GM12878 (cell line): Measurements from ENCODE around the gene GAS6. TPM values are rescaled to one million over a fixed set of nuclear protein-coding genes. Genes with fewer than 3 reads are reported as not detected.

Source experiments
- ATAC-seq: fragments of 200-7000 bp; cut with Tn5 transposase; 3 replicates; pipeline ENCODE4 v1.9.1; 2020; ENCODE audit warnings: mild to moderate bottlenecking, moderate library complexity
- BruUV-seq: library from RNA; stranded (reverse); fragments of 400-500 nt; replicated peaks from 2 replicates; lab custom pipeline; 2021; lab: Mats Ljungman, UMichigan
- CTCF ChIA-PET: fragments of 300-600 bp; sonication (Branson Sonifier 250); formaldehyde crosslinking; extraction: SDS; loops from one replicate; lab custom pipeline; 2021; ENCODE audit warnings: inconsistent platforms; lab: Yijun Ruan, JAX
- POLR2A ChIA-PET: fragments of 350-600 bp; formaldehyde crosslinking; extraction: SDS; loops from one replicate; lab custom pipeline; 2021; ENCODE audit warnings: inconsistent platforms; lab: Charles Lee
- RAD21 ChIA-PET: fragments of 300-600 bp; sonication (Branson Sonifier 250); formaldehyde crosslinking; loops from one replicate; lab custom pipeline; 2023; ENCODE audit warnings: antibody characterized with exemption; ENCODE audit not compliant: unreplicated experiment; lab: Charles Lee
- SMC1A ChIA-PET: fragments of 300-600 bp; sonication (Branson Sonifier 250); formaldehyde crosslinking; loops from one replicate; lab custom pipeline; 2023; ENCODE audit not compliant: unreplicated experiment, uncharacterized antibody; lab: Charles Lee
- DNase-seq: peaks from one replicate; pipeline ENCODE4 v3.0.0-alpha.2; 2011; ENCODE audit warnings: low read depth, low spot score
- FAIRE-seq: peaks from 3 replicates; lab custom pipeline; 2011; peaks lifted over from hg19 to GRCh38; lab: Jason Lieb, UNC
- H2AFZ ChIP-seq: 2 replicates; pipeline ENCODE4 v1.6.0; 2011; ENCODE audit warnings: low read depth, low read length, control low read depth; ENCODE audit not compliant: control insufficient read depth
- H3K27ac ChIP-seq: 2 replicates; pipeline ENCODE4 v1.5.1; 2011; ENCODE audit warnings: control low read depth; ENCODE audit not compliant: control insufficient read depth, insufficient read depth
- H3K27me3 ChIP-seq, 2 experiments: replicated peaks in 1 of 2; 2 replicates each; pipeline versions ENCODE4 v1.6.0 to v1.6.1; 2011; ENCODE audit warnings: low read length in 1 of 2; ENCODE audit not compliant: control insufficient read depth in 2 of 2, insufficient read depth in 2 of 2
- H3K36me3 ChIP-seq, 2 experiments: 2 replicates each; pipeline ENCODE4 v1.5.1; 2011; ENCODE audit warnings: low read length in 1 of 2; ENCODE audit not compliant: control insufficient read depth in 2 of 2, insufficient read depth in 2 of 2
- H3K4me1 ChIP-seq: 2 replicates; pipeline ENCODE4 v1.6.1; 2011; ENCODE audit warnings: mild to moderate bottlenecking, low read length, moderate library complexity, mixed read lengths; ENCODE audit not compliant: control insufficient read depth, insufficient read depth
- H3K4me2 ChIP-seq: 2 replicates; pipeline ENCODE4 v1.6.0; 2011; ENCODE audit warnings: control low read depth; ENCODE audit not compliant: control insufficient read depth, insufficient read depth
- H3K4me3 ChIP-seq: fragments of 200-600 bp; sonication (generic); 2 replicates; pipeline ENCODE4 v1.5.1; 2016
- H3K79me2 ChIP-seq: 2 replicates; pipeline ENCODE4 v1.6.0; 2011; ENCODE audit warnings: low read length; ENCODE audit not compliant: control insufficient read depth, insufficient read depth
- H3K9ac ChIP-seq: 2 replicates; pipeline ENCODE4 v1.8.0; 2011; ENCODE audit warnings: low read length, control low read depth, mixed read lengths; ENCODE audit not compliant: control insufficient read depth, insufficient read depth
- H3K9me3 ChIP-seq: replicated peaks from 3 replicates; pipeline ENCODE4 v1.5.1; 2011; ENCODE audit warnings: mild to moderate bottlenecking, low read length; ENCODE audit not compliant: control insufficient read depth, insufficient read depth
- H4K20me1 ChIP-seq: 2 replicates; pipeline ENCODE4 v1.6.0; 2011; ENCODE audit not compliant: control insufficient read depth, insufficient read depth
- BCL11A ChIP-seq: IDR thresholded peaks from 2 replicates; pipeline ENCODE4 v1.6.1; 2011; ENCODE audit warnings: low read depth, low read length
- CBX3 ChIP-seq: fragments of 200-600 bp; sonication (generic); IDR thresholded peaks from 2 replicates; pipeline ENCODE4 v1.6.1; 2016; ENCODE audit warnings: low read depth, borderline replicate concordance
- CHD4 ChIP-seq: fragments of 200-600 bp; sonication (generic); IDR thresholded peaks from 2 replicates; pipeline ENCODE4 v1.6.1; 2016; ENCODE audit warnings: mild to moderate bottlenecking
- CREB1 ChIP-seq: IDR thresholded peaks from 2 replicates; pipeline ENCODE4 v1.6.1; 2012; ENCODE audit warnings: low read depth, mild to moderate bottlenecking, inconsistent platforms
- CREM ChIP-seq: IDR thresholded peaks from 2 replicates; pipeline ENCODE4 v1.6.1; 2014; ENCODE audit warnings: antibody characterized with exemption, low read depth
- CUX1 ChIP-seq: IDR thresholded peaks from 2 replicates; pipeline ENCODE4 v1.6.1; 2012; ENCODE audit warnings: improper control_type of control experiment, low read depth, low read length; ENCODE audit not compliant: insufficient replicate concordance
- EGR1 ChIP-seq, 2 experiments: IDR thresholded peaks; 1 replicate in 1 of 2; 2 replicates in 1 of 2; pipeline ENCODE4 v1.6.1; 2011 to 2012; ENCODE audit warnings: low read depth in 2 of 2, low read length in 2 of 2, borderline replicate concordance in 1 of 2, mild to moderate bottlenecking in 1 of 2, moderate library complexity in 1 of 2
- FOS ChIP-seq: IDR thresholded peaks from 3 replicates; pipeline ENCODE4 v1.6.1; 2011; ENCODE audit warnings: borderline replicate concordance; ENCODE audit not compliant: insufficient read length; ENCODE audit errors: extremely low read depth
- IKZF1 ChIP-seq: fragments of 450-650 bp; conservative IDR thresholded peaks from 2 replicates; pipeline ENCODE4 v1.6.1; 2017; ENCODE audit warnings: antibody characterized with exemption, mild to moderate bottlenecking
- MLLT1 ChIP-seq: fragments of 450-650 bp; IDR thresholded peaks from 2 replicates; pipeline ENCODE4 v1.6.1; 2016; ENCODE audit warnings: mild to moderate bottlenecking
- NFYB ChIP-seq: IDR thresholded peaks from 2 replicates; pipeline ENCODE4 v1.6.1; 2011; ENCODE audit warnings: low read depth, mild to moderate bottlenecking, low read length, improper control_type of control experiment, moderate library complexity; ENCODE audit not compliant: insufficient read depth
- RUNX3 ChIP-seq: IDR thresholded peaks from 2 replicates; pipeline ENCODE4 v1.6.1; 2012; ENCODE audit warnings: low read length, inconsistent platforms
- WRNIP1 ChIP-seq: IDR thresholded peaks from 2 replicates; pipeline ENCODE4 v1.6.1; 2011; ENCODE audit warnings: low read depth, low read length, improper control_type of control experiment, borderline replicate concordance
- ZBTB33 ChIP-seq: fragments of 450-650 bp; IDR thresholded peaks from 2 replicates; pipeline ENCODE4 v1.6.1; 2017; ENCODE audit warnings: mild to moderate bottlenecking
- ZNF217 ChIP-seq: fragments of 450-650 bp; IDR thresholded peaks from 2 replicates; pipeline ENCODE4 v1.6.1; 2017; ENCODE audit warnings: antibody characterized with exemption, mild to moderate bottlenecking
- WGBS: methylation state at CpG from one replicate; pipeline ENCODE4 v1.1.6; 2016; ENCODE audit warnings: low lambda C conversion rate; ENCODE audit not compliant: insufficient replicate concordance, insufficient coverage; ENCODE audit errors: missing lambda C conversion rate; 5-methylcytosine and 5-hydroxymethylcytosine counted together
- in situ Hi-C: fragments of 300-500 bp; cut with MboI; formaldehyde crosslinking; loops from 9 replicates; pipeline ENCODE4 v1.14.3; 2018; ENCODE audit warnings: mixed read lengths
- intact Hi-C: fragments of 100-400 bp; cut with micrococcal nuclease; formaldehyde crosslinking; loops from one replicate; pipeline ENCODE4 v1.14.2; 2022; ENCODE audit not compliant: unreplicated experiment
- polyA plus RNA-seq, 11 experiments: library from polyadenylated mRNA; depleted of rRNA in 4 of 11; unstranded in 6 of 11; stranded (reverse) in 5 of 11; fragments of >200 nt; fragmentation: Nextera tagmentation in 4 of 11; fragmentation: Illumina TruSeq in 1 of 11; extraction: Ambion mirVana in 4 of 11; extraction: Trizol in 1 of 11; gene quantifications; 1 replicate in 1 of 11; 2 replicates in 10 of 11; pipeline versions ENCODE4 v1.2.1 to v1.2.3, GENCODE V29; 2011 to 2016; ENCODE audit warnings: inconsistent platforms in 2 of 11, missing spikeins in 2 of 11, low read depth in 1 of 11
- total RNA-seq, 4 experiments: library from RNA; depleted of rRNA in 3 of 4; stranded (reverse); fragments of >200 nt in 3 of 4; fragmentation: Illumina TruSeq in 1 of 4; extraction: Trizol in 1 of 4; gene quantifications; 2 replicates each; pipeline versions ENCODE4 v1.2.1 to v1.2.3, GENCODE V29; 2013 to 2021
- TF ChIP-seq, protein P1 (sequence below): IDR thresholded peaks from 2 replicates; pipeline ENCODE4 v1.6.1; 2012; ENCODE audit warnings: low read length, inconsistent platforms

The GAS6 gene
- total and polyA plus RNA-seq, 10 of the 15 experiments (the other 5 are each of a cell fraction or from before 2014, with no cell fraction given) = 0.03 to 0.59 (median 0.10) TPM; not detected in 2

GRCh38 chr13:113869263-113869662, 5.4 kb upstream of the GAS6 start:
- H3K4me3 ChIP-seq = no peak overlapping the region
- no peak overlapping the region for H3K27ac ChIP-seq
- no peak overlapping the region for H3K9ac ChIP-seq
- ChIA-PET POLR2A (no interaction called here), RAD21 (no interaction called here), CTCF (no interaction called here), SMC1A (no interaction called here)
- peaks cover 2% of the 10 kb centered on the region; the same call in 2 of the 3 replicates for H3K9me3 ChIP-seq
- H2AFZ ChIP-seq = no peak overlapping the region
- H3K4me2 ChIP-seq = no peak overlapping the region
- H3K27me3 ChIP-seq = peaks cover 2 to 7% of the 10 kb centered on the region in 2 experiments; a peak in 2 of 4 replicates
- 33% methylated on average over 4 of the region's 4 CpGs for WGBS
- in situ Hi-C loops (no loop called here), intact Hi-C loops (no loop called here)
- H4K20me1 ChIP-seq = no peaks in the 10 kb centered on the region
- no peaks in the 10 kb centered on the region for H3K36me3 ChIP-seq
- ATAC-seq (no peak), FAIRE-seq (no peak), DNase-seq (no peak)
- H3K79me2 ChIP-seq = no peaks in the 10 kb centered on the region
- no TSS peak for BruUV-seq
- H3K4me1 ChIP-seq = no peaks in the 10 kb centered on the region
- TF ChIP-seq IKZF1 (no peak), CUX1 (no peak), NFYB (no peak), ZNF217 (no peak), CHD4 (no peak), CREM (no peak), CREB1 (no peak), MLLT1 (no peak), RUNX3 (no peak), ZBTB33 (no peak), EGR1 (IDR thresholded peaks at IDR 0.05; ENCODE audit: borderline replicate concordance in 1 of 2, low read depth in 2 of 2, low read length in 2 of 2) (no peak), WRNIP1 (no peak), BCL11A (no peak), FOS (no peak), CBX3 (no peak)
- TF ChIP-seq, protein P1, sequence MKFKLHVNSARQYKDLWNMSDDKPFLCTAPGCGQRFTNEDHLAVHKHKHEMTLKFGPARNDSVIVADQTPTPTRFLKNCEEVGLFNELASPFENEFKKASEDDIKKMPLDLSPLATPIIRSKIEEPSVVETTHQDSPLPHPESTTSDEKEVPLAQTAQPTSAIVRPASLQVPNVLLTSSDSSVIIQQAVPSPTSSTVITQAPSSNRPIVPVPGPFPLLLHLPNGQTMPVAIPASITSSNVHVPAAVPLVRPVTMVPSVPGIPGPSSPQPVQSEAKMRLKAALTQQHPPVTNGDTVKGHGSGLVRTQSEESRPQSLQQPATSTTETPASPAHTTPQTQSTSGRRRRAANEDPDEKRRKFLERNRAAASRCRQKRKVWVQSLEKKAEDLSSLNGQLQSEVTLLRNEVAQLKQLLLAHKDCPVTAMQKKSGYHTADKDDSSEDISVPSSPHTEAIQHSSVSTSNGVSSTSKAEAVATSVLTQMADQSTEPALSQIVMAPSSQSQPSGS = no peak
